ENCODE results near the gene DNAI2.

DNAI2 gene

DNA sequence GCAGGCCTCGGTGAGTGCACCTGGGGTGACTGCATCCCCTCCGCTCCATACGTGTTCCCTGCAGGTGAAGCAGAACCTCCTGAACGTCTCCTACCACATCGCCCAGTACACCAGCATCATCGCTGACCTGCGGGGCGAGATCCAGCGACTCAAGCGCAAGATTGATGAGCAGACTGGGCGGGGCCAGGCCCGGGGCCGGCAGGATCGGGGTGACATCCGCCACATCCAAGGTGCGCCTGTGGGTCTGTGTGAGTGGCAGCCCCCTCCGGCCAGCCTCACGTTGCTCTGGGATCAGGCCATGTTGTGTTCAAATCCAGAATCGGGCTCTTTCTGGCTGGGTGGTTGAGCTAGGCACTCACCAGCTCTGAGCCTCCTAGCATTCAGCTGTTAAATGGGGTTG, 75.1 kb downstream of the DNAI2 start:
- TF ChIP-seq TEAD4 (IDR thresholded peaks at IDR 0.05) = no peak
- no peak for TF ChIP-seq TCF12 (IDR thresholded peaks at IDR 0.05; ENCODE audit: low read depth)
- no peak for TF ChIP-seq NFIC (IDR thresholded peaks at IDR 0.05)
- TF ChIP-seq, protein P1, sequence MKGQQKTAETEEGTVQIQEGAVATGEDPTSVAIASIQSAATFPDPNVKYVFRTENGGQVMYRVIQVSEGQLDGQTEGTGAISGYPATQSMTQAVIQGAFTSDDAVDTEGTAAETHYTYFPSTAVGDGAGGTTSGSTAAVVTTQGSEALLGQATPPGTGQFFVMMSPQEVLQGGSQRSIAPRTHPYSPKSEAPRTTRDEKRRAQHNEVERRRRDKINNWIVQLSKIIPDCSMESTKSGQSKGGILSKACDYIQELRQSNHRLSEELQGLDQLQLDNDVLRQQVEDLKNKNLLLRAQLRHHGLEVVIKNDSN (IDR thresholded peaks at IDR 0.05) = no peak
- TF ChIP-seq YY1 (IDR thresholded peaks at IDR 0.05; ENCODE audit: low read depth) = no peak
- TF ChIP-seq CREB1 (IDR thresholded peaks at IDR 0.05; ENCODE audit: low read depth) = no peak
- TF ChIP-seq ZBTB7A (IDR thresholded peaks at IDR 0.05; ENCODE audit: low read depth) = no peak
- TF ChIP-seq EGR1 (IDR thresholded peaks at IDR 0.05) = no peak
- no peak for TF ChIP-seq FOXM1 (IDR thresholded peaks at IDR 0.05; ENCODE audit: borderline replicate concordance, low read depth)
- TF ChIP-seq, protein P2, sequence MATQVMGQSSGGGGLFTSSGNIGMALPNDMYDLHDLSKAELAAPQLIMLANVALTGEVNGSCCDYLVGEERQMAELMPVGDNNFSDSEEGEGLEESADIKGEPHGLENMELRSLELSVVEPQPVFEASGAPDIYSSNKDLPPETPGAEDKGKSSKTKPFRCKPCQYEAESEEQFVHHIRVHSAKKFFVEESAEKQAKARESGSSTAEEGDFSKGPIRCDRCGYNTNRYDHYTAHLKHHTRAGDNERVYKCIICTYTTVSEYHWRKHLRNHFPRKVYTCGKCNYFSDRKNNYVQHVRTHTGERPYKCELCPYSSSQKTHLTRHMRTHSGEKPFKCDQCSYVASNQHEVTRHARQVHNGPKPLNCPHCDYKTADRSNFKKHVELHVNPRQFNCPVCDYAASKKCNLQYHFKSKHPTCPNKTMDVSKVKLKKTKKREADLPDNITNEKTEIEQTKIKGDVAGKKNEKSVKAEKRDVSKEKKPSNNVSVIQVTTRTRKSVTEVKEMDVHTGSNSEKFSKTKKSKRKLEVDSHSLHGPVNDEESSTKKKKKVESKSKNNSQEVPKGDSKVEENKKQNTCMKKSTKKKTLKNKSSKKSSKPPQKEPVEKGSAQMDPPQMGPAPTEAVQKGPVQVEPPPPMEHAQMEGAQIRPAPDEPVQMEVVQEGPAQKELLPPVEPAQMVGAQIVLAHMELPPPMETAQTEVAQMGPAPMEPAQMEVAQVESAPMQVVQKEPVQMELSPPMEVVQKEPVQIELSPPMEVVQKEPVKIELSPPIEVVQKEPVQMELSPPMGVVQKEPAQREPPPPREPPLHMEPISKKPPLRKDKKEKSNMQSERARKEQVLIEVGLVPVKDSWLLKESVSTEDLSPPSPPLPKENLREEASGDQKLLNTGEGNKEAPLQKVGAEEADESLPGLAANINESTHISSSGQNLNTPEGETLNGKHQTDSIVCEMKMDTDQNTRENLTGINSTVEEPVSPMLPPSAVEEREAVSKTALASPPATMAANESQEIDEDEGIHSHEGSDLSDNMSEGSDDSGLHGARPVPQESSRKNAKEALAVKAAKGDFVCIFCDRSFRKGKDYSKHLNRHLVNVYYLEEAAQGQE (IDR thresholded peaks at IDR 0.05; ENCODE audit: low read depth) = no peak
- TF ChIP-seq, protein P3, sequence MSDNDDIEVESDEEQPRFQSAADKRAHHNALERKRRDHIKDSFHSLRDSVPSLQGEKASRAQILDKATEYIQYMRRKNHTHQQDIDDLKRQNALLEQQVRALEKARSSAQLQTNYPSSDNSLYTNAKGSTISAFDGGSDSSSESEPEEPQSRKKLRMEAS (IDR thresholded peaks at IDR 0.05) = no peak
- TF ChIP-seq CEBPB (IDR thresholded peaks at IDR 0.05) = no peak
- TF ChIP-seq RAD21 (IDR thresholded peaks at IDR 0.05; ENCODE audit: low read depth) = no peak
- TF ChIP-seq TAF1 (IDR thresholded peaks at IDR 0.05; ENCODE audit: low read depth) = no peak
- TF ChIP-seq EP300 (IDR thresholded peaks at IDR 0.05; ENCODE audit: borderline replicate concordance) = no peak

DNA sequence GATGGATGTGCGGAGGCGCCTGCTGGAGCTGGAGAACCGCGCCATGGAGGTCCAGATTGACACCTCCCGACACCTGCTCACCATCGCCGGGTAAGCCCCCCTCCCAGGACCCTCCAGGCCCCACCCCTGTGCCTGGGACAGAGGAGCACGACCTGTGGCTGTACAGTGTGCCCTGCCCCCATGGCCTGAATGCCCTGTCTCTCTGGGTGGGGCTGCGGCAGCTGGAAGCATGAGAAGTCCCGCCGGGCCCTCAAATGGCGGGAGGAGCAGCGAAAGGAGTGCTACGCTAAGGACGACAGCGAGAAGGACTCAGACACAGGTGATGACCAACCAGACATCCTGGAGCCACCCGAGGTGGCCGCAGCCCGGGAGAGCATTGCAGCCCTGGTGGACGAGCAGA, 76.5 kb downstream of the DNAI2 start:
- no peak for TF ChIP-seq EGR1 (IDR thresholded peaks at IDR 0.05)
- TF ChIP-seq TEAD4 (IDR thresholded peaks at IDR 0.05) = no peak
- TF ChIP-seq, protein P1 (IDR thresholded peaks at IDR 0.05) = no peak
- TF ChIP-seq, protein P3 (IDR thresholded peaks at IDR 0.05) = no peak
- TF ChIP-seq EP300 (IDR thresholded peaks at IDR 0.05; ENCODE audit: borderline replicate concordance) = no peak
- no peak for TF ChIP-seq TCF12 (IDR thresholded peaks at IDR 0.05; ENCODE audit: low read depth)
- no peak for TF ChIP-seq CEBPB (IDR thresholded peaks at IDR 0.05)
- TF ChIP-seq ZBTB7A (IDR thresholded peaks at IDR 0.05; ENCODE audit: low read depth) = no peak
- no peak for TF ChIP-seq YY1 (IDR thresholded peaks at IDR 0.05; ENCODE audit: low read depth)
- TF ChIP-seq, protein P2 (IDR thresholded peaks at IDR 0.05; ENCODE audit: low read depth) = no peak
- TF ChIP-seq NFIC (IDR thresholded peaks at IDR 0.05) = no peak
- no peak for TF ChIP-seq FOXM1 (IDR thresholded peaks at IDR 0.05; ENCODE audit: borderline replicate concordance, low read depth)
- no peak for TF ChIP-seq RAD21 (IDR thresholded peaks at IDR 0.05; ENCODE audit: low read depth)
- no peak for TF ChIP-seq TAF1 (IDR thresholded peaks at IDR 0.05; ENCODE audit: low read depth)
- TF ChIP-seq CREB1 (IDR thresholded peaks at IDR 0.05; ENCODE audit: low read depth) = no peak

DNA sequence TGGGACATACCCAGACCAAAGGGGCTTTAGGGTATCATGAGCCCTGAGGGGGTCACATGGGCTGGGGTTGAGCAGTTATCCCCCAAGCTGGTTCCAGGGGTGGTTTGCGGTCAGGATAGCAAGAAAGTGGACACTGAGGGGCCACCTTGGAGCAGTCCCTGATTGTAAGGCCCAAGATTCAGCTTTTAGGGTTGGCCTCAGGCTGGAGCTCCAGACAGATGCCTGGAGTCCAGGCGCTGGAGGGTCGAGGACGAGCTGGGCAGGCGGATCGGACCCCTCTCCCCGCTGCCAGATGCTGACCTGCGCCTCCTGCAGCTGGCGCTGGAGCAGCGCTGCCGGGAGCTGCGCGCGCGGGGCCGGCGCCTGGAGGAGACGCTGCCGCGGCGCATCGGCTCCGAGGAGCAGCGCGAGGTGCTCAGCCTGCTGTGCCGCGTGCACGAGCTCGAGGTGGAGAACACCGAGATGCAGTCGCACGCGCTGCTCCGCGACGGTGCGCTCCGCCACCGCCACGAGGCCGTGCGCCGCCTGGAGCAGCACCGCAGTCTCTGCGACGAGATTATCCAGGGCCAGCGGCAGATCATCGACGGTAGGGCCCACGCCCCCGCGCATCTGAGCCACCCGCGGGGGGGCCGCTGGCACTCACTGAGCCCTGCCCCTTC, 77.6 kb downstream of the DNAI2 start:
- TF ChIP-seq RAD21 (IDR thresholded peaks at IDR 0.05; ENCODE audit: low read depth) = no peak
- TF ChIP-seq EP300 (IDR thresholded peaks at IDR 0.05; ENCODE audit: borderline replicate concordance) = no peak
- TF ChIP-seq, protein P2 (IDR thresholded peaks at IDR 0.05; ENCODE audit: low read depth) = no peak
- TF ChIP-seq, protein P3 (IDR thresholded peaks at IDR 0.05) = peak; percentile 49; the same call in 1 of the 2 replicates
- TF ChIP-seq CREB1 (IDR thresholded peaks at IDR 0.05; ENCODE audit: low read depth) = no peak

DNA sequence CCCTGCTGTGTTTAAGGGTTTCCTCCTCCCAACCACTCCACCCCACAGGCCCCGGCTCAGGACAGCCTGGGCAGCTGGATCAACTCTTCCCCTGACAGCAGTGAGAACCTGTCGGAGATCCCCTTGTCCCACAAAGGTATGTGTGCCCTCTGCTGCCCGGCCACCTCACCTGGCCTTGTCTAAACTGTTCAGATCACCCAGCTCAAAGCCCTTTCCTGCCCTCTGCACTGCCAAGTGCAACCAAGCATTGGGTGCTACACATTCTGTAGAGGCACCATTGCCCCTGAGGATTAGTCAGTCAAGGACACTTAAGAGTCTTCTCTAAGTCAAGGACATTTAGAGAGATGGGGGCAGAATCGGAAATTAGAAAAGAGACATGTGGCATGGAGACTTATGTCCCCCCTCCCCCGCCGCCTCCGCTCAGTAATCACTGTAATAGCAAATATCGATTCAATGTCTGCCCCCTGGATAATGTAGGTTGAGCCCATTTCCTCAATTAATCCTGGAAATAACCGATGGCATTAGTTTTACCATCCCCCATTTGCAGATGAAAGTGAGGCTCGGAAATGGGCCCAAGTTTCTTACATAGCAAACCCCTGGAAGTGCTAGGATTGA, 79.5 kb downstream of the DNAI2 start:
- TF ChIP-seq TCF12 (IDR thresholded peaks at IDR 0.05; ENCODE audit: low read depth) (no peak), NFIC (IDR thresholded peaks at IDR 0.05) (no peak), CEBPB (IDR thresholded peaks at IDR 0.05) (no peak), TEAD4 (IDR thresholded peaks at IDR 0.05) (no peak), CREB1 (IDR thresholded peaks at IDR 0.05; ENCODE audit: low read depth) (no peak), TAF1 (IDR thresholded peaks at IDR 0.05; ENCODE audit: low read depth) (no peak), YY1 (IDR thresholded peaks at IDR 0.05; ENCODE audit: low read depth) (no peak), EGR1 (IDR thresholded peaks at IDR 0.05) (no peak), FOXM1 (IDR thresholded peaks at IDR 0.05; ENCODE audit: borderline replicate concordance, low read depth) (no peak), RAD21 (IDR thresholded peaks at IDR 0.05; ENCODE audit: low read depth) (no peak), EP300 (IDR thresholded peaks at IDR 0.05; ENCODE audit: borderline replicate concordance) (no peak)
- TF ChIP-seq, protein P2 (IDR thresholded peaks at IDR 0.05; ENCODE audit: low read depth) = no peak
- TF ChIP-seq, protein P1 (IDR thresholded peaks at IDR 0.05) = no peak

Measured in Ishikawa (cell line).